Lower lobe of right lung (tissue), 2 donors: ENCODE measurements around the gene AEBP2. TPM values are rescaled to one million over a fixed set of nuclear protein-coding genes. Genes with fewer than 3 reads are reported as not detected.

Source experiments
- ATAC-seq, 2 donors: fragments of 200-7000 bp; cut with Tn5 transposase; one replicate each; pipeline ENCODE4 v1.9.1; 2020 to 2022; ENCODE audit warnings: mild to moderate bottlenecking in 2 of 2, moderate library complexity in 2 of 2
- DNase-seq: peaks from one replicate; pipeline ENCODE4 v3.0.0-alpha.2; 2020
- H3K27ac ChIP-seq: fragments of 200-600 bp; one replicate; pipeline ENCODE4 v1.8.0; 2022
- H3K27me3 ChIP-seq: fragments of 200-600 bp; one replicate; pipeline ENCODE4 v1.8.0; 2022; ENCODE audit warnings: low read depth
- H3K36me3 ChIP-seq: fragments of 200-600 bp; one replicate; pipeline ENCODE4 v1.8.0; 2022; ENCODE audit warnings: mild to moderate bottlenecking
- H3K4me1 ChIP-seq: fragments of 200-600 bp; one replicate; pipeline ENCODE4 v1.8.0; 2022
- H3K4me3 ChIP-seq: fragments of 200-600 bp; one replicate; pipeline ENCODE4 v1.8.0; 2022; ENCODE audit warnings: mild to moderate bottlenecking
- H3K9me3 ChIP-seq: fragments of 200-600 bp; one replicate; pipeline ENCODE4 v1.8.0; 2022
- CTCF ChIP-seq: fragments of 200-600 bp; IDR thresholded peaks from one replicate; pipeline ENCODE4 v1.8.0; 2022; ENCODE audit warnings: antibody characterized with exemption, mild to moderate bottlenecking
- intact Hi-C: fragments of 100-400 bp; cut with DNase I; formaldehyde crosslinking; loops from one replicate; pipeline ENCODE4 v1.11.0; 2022
- total RNA-seq: library from RNA; stranded (reverse); fragmentation: NEBNext Ultra II Directional; extraction: Animal tissue kit (Norgen Biotek cat#: 25700); gene quantifications from one replicate; pipeline ENCODE4 v1.2.1, GENCODE V29; 2021
- donor health status: DM: no; HTN: yes; CAD: no; lungs with severe emphysema.

AEBP2 gene
- total RNA-seq, 1 donor from 2014 or later, result 36.7 TPM

GRCh38 chr12:19530637-19531023 lies 91.3 kb downstream of the AEBP2 start:
- no peak overlapping the region for H3K27ac ChIP-seq
- H3K9me3 ChIP-seq, result peaks cover 2% of the 10 kb centered on the region
- no peak for TF ChIP-seq CTCF
- H3K36me3 ChIP-seq, result no peaks in the 10 kb centered on the region
- no peaks in the 10 kb centered on the region for H3K4me1 ChIP-seq
- DNase-seq, result no peak
- H3K4me3 ChIP-seq, result no peak overlapping the region
- H3K27me3 ChIP-seq, result no peaks in the 10 kb centered on the region
- ATAC-seq, result no peak
- intact Hi-C loops, result no loop called here

GRCh38 chr12:19533567-19533966 lies 94.3 kb downstream of the AEBP2 start:
- no peaks in the 10 kb centered on the region for H3K27me3 ChIP-seq
- no peak for ATAC-seq
- intact Hi-C loops, result no loop called here
- no peak overlapping the region for H3K27ac ChIP-seq
- no peak overlapping the region for H3K4me3 ChIP-seq
- no peak for TF ChIP-seq CTCF
- no peaks in the 10 kb centered on the region for H3K36me3 ChIP-seq
- peaks cover 5% of the 10 kb centered on the region for H3K9me3 ChIP-seq
- H3K4me1 ChIP-seq, result no peaks in the 10 kb centered on the region
- DNase-seq, result no peak

- H3K27ac ChIP-seq, result no peak overlapping the region
- ATAC-seq (no peak), DNase-seq (no peak)
- H3K36me3 ChIP-seq, result no peaks in the 10 kb centered on the region
- no peak overlapping the region for H3K4me3 ChIP-seq
- intact Hi-C loops, result no loop called here
- TF ChIP-seq CTCF, result no peak
- H3K27me3 ChIP-seq, result no peaks in the 10 kb centered on the region
- no peaks in the 10 kb centered on the region for H3K4me1 ChIP-seq
- peaks cover 5% of the 10 kb centered on the region for H3K9me3 ChIP-seq
These were observed 99.8 kb downstream of the AEBP2 start for GRCh38 chr12:19539071-19539470.

- Histone ChIP-seq H3K9me3 (peaks cover 5% of the 10 kb centered on the region), H3K27ac (no peak overlapping the region), H3K4me3 (no peak overlapping the region), H3K36me3 (no peaks in the 10 kb centered on the region), H3K4me1 (no peaks in the 10 kb centered on the region), H3K27me3 (no peaks in the 10 kb centered on the region)
- ATAC-seq (no peak), DNase-seq (no peak)
- no peak for TF ChIP-seq CTCF
- intact Hi-C loops, result no loop called here
These were observed 100.5 kb downstream of the AEBP2 start for GRCh38 chr12:19539836-19540235.

GRCh38 chr12:19542606-19543005 lies 103.3 kb downstream of the AEBP2 start:
- TF ChIP-seq CTCF, result no peak
- H3K9me3 ChIP-seq, result no peaks in the 10 kb centered on the region
- intact Hi-C loops, result no loop called here
- DNase-seq, result no peak
- H3K27ac ChIP-seq, result no peak overlapping the region
- H3K36me3 ChIP-seq, result no peaks in the 10 kb centered on the region
- no peak overlapping the region for H3K4me3 ChIP-seq
- ATAC-seq, result no peak
- H3K27me3 ChIP-seq, result no peaks in the 10 kb centered on the region
- H3K4me1 ChIP-seq, result peaks cover 19% of the 10 kb centered on the region

- no peak for TF ChIP-seq CTCF
- DNase-seq (no peak), ATAC-seq (no peak)
- H3K9me3 ChIP-seq, result no peaks in the 10 kb centered on the region
- no peak overlapping the region for H3K27ac ChIP-seq
- peaks cover 24% of the 10 kb centered on the region for H3K4me1 ChIP-seq
- no peak overlapping the region for H3K4me3 ChIP-seq
- H3K36me3 ChIP-seq, result no peaks in the 10 kb centered on the region
- H3K27me3 ChIP-seq, result no peaks in the 10 kb centered on the region
- intact Hi-C loops, result no loop called here
These were observed 105.1 kb downstream of the AEBP2 start for GRCh38 chr12:19544353-19544752.
